Vagina (tissue), 2 donors: Measurements from ENCODE around the gene CBY2.

Experiments used
- POLR2A ChIP-seq, 2 donors: fragments of 450-650 bp; IDR thresholded peaks; one replicate each; pipeline ENCODE4 v1.6.1; 2017; ENCODE audit warnings: antibody characterized with exemption in 2 of 2, mild to moderate bottlenecking in 2 of 2, moderate library complexity in 2 of 2
- TF ChIP-seq, protein P1 (sequence below), 3 experiments: fragments of 450-650 bp in 2 of 3; fragments of 200-600 bp in 1 of 3; sonication (generic) in 1 of 3; IDR thresholded peaks; one replicate each; pipeline ENCODE4 v1.5.1; 2017 to 2019; ENCODE audit warnings: antibody characterized with exemption in 3 of 3, mild to moderate bottlenecking in 2 of 3, moderate library complexity in 2 of 3

DNA sequence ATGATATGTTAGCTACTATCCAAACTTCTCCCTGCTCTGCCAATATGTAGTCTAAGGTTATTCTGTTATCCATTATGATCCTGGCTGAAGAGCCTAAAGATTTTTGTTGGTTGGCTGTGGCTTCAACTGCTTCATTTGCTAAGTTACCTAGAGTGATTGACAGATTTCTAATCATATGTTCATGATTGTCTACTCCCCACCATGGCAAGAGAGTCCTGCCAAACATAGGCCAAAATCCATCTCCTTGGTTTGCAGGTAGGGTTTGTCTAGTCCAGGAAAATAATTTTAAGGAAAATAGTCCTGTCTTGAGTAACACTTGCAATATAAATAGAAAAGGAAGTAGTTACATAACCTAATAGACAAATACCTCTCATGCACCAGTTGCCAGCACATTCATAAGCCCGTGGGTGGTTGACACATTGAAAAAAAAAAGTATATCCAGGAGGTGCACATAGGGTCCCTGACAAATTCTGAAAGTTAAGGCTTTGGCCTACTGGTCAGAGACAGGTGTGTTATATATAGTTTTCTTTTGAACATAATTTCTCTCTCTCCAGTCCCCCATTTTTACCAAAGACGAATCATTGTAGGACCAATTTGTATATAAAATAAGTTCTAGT, 5.4 kb upstream of the CBY2 start:
- no peak for TF ChIP-seq POLR2A (IDR thresholded peaks at IDR 0.05)
- TF ChIP-seq, protein P1, sequence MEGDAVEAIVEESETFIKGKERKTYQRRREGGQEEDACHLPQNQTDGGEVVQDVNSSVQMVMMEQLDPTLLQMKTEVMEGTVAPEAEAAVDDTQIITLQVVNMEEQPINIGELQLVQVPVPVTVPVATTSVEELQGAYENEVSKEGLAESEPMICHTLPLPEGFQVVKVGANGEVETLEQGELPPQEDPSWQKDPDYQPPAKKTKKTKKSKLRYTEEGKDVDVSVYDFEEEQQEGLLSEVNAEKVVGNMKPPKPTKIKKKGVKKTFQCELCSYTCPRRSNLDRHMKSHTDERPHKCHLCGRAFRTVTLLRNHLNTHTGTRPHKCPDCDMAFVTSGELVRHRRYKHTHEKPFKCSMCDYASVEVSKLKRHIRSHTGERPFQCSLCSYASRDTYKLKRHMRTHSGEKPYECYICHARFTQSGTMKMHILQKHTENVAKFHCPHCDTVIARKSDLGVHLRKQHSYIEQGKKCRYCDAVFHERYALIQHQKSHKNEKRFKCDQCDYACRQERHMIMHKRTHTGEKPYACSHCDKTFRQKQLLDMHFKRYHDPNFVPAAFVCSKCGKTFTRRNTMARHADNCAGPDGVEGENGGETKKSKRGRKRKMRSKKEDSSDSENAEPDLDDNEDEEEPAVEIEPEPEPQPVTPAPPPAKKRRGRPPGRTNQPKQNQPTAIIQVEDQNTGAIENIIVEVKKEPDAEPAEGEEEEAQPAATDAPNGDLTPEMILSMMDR (IDR thresholded peaks at IDR 0.05), result no peak
